IPS-NIHi7 (cell line): ENCODE measurements around the gene KLF16.

ENCODE experiments used
- DNase-seq: peaks from one replicate; pipeline ENCODE4 v3.0.0; 2012; ENCODE audit warnings: mixed read lengths; ENCODE audit errors: extremely low spot score

KLF16 gene

DNA sequence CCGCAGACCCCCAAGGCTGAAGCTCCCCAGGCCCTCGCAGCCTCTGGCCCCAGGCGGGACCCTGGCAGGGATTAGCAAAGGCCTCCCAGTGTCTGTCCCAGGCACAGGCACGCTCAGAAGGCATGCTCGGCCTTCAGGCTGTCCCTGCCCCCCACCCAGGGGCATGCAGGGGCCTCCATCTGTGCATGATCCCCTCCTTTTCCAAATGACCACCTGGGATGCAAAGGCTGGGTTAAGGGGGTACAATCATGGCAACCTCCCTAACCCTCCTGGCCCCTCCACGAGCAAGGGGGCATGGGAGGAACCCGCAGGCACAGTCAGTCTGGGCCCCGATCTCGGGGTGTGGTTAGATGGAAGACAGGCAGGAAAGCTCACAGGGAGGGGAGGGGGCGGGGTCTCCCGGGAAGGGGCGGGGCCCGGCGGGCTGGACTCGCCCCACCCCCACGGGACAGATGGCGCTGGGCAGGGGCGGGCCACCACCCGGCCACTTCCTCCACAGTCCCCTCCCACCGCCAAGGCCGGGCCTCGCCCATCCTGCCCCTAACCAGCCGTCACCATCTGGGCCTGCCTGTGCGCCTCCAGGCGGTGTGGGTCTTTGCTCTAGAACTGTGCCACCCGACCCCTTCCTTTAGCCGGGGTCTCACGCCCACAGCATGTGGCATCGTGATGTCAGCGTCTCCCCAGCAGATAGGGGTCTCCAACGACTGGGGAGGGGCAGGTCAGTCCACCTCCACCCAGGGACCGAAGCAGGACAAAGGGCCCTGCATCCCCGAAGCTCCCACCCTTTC is 8.1 kb downstream of the KLF16 start:
- DNase-seq: peak; percentile 93

GRCh38 chr19:1854542-1855039 is 8.8 kb downstream of the KLF16 start:
- no peak for DNase-seq

DNA sequence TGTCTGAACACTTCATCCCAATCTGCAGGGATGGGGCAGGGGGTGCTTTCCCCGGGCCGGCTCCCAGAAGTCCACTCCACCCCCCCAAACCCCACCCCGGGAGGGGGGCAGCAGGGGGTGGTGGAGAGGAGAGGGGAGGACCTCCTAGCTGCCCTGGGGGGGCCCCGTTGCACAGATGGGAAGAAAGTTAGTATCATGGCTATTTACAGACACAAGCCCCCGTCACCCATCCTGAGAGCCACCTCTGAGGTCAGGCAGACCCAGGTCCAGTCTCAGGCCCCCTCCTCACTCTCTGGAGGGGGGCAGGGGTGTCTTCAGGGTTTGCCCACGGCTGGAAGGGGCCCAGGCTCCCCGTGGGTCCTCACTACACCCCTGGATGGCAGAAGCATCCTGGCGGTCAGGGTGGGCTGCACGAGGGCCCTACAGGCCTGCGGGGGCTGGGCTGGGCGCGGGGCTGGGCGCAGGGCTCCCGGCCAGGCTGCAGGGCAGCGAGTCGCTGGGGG is 9.3 kb downstream of the KLF16 start:
- DNase-seq: no peak

DNA sequence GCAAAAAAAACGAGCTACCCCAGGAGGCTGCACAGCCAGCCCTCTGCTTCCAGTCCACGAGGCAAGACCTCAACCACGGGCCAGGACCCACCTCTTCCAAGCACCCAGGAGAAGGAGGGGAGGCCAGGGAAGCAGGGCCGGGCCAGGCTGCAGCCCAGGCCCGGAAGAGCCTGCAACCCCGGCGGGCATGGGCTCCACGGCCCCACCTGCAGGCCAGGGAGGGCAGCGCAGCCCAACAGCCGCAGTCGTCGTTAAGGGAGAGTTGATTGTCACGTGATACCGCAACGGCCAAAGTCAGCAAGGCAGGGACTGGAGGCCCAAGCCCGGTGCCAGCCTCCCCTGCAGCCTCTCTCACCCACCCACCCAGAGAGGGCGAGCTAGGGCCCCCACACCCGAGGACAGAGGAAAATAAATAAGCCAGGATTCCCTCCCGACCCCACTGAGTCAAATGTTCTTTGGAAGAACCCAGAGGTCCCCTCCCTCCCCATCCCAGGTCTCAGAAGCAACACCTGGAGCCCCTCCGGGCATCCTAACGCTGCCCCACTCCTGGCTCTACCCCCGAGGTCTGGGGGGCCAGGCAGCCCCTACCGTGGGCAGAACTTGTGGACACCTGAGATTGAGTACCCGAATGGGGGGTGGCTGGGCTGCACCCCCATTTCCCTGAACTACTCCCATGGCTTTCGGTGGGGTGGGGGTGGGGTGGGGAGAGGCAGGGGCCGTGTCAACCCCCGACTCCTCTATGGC is 9.9 kb downstream of the KLF16 start:
- peak; percentile 84 for DNase-seq

DNA sequence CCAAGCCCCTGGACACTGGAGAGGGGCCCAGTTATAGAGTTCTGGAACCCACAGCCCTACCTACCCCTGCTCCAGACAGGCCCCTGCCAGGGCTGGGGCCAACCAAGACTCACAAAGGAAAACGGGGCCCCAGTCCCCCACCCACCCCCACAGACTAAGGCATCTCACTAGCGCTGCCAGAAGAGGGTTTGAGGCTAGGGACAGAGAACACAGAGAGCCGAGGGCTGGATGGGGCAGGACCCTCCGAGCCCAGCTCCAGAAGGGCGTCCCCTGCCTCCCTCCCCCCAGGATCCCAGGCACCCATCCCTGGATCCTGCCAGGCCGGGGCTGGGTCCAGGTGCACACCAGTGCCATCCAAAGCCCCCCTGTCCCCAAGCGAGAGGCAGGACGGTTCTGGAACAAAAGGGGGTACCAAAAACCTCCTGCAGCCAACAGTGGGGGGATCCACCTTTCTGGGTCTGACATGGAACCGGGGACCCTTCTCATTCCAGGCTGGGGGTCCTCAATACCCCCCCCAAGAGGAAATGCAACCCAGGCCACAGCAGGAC is 10.7 kb downstream of the KLF16 start:
- no peak for DNase-seq

DNA sequence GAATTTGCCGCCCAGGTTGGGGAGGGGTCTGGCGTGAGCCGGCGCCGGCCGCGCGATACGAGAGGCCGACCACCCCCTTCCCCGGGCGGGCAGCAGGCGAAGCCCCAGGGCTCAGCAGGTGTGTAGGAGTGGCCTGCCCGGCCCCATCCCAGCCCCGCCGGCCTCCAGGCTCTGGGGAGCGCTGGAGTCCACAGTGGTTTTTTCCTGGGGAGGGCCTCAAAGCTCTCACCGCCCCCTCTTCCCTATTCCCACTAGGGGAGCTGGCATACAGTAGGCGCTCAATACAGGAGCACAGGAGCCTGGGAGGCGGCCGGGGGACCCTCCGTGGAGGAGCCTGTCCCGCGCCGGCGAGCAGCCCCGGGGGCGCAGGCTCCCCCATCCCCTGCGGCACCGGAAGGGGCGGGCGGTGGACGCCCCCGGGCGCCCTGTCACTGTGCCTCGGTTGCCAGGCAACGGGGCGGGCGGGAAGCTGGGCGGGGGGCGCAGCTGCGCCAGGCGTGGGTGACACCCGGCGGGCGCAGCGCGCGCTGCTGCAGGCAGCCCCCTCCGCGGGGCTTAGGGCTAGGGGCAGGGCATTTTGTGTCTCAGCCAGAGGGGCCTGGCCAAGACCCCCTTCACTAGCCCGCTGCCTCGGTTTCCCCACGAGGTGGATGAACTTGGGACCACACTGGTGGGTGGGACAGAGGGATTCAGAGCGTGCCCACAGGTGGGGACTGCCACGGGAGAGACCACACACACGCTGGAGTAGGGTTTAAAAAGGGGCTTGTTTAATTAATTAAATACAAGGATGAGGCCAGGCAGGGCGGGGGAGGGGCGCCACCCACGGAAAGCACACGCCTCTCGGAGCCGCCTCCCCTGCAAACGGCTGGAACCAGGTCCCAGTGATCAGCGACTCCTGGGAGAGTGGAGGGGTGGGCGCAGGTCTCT is 11.5 kb downstream of the KLF16 start:
- DNase-seq: no peak

GRCh38 chr19:1850809-1851653 is 12.3 kb downstream of the KLF16 start:
- DNase-seq: no peak

- DNase-seq: no peak
Measured at GRCh38 chr19:1849886-1850398, 13.4 kb downstream of the KLF16 start.

DNA sequence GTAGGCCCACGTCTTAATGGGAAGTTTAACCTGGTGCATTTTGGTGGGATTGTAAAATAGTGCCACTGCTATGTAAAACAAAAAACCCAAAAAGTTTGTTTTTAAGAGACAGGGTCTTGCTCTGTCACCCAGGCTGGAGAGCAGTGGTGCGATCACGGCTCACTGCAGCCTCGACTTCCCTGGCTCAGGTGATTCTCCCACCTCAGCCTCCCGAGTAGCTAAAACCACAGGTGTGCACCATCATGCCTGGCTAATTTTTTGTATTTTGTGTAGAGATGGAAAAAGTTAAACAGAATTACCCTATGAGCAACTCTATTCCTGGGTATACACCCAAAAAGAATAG is 14.3 kb downstream of the KLF16 start:
- no peak for DNase-seq

GRCh38 chr19:1848399-1849131 is 14.8 kb downstream of the KLF16 start, which contains the start of gene REXO1:
REXO1 (minus strand) TSS chr19:1848483; CDS start chr19:1848358, 125 bp downstream.
- DNase-seq: peak; percentile 82

DNA sequence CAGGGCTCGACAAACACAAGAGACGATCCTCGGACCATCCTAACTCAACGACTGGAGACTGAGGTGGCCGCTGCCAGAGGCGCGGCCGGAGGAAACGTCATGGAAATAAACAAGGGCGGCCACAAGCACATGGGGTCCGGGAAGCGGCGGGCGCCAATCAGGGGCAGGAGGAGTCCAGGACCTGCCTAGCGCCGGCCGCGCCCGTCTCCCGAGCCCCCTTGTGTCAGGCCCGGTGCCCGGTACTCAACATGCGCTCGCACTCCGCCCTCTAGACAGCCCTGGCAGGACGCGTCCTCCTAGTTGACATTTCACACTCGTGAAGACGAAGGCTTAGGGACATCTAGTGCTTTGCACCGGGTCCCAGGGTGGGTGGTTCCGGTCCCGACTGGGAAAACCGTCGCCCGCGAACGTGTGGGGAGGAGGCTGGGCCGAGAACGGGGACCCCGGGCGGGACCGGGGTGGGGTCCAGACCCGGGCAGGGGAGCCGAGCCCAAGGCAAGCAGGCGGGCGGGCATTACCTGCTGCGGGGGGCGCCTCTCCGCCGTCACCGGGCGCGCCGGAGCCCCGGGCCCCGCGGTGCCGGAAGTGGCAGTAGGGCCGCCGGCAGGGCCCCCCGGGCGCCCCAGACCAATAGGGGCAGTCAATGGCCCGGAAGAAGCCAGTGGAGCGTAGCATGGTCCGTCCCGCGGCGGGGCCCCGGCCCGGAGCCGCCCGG is 15.5 kb downstream of the KLF16 start:
- no peak for DNase-seq

GRCh38 chr19:1847348-1847683 is 16.1 kb downstream of the KLF16 start:
- DNase-seq: no peak

GRCh38 chr19:1846517-1847204 is 16.7 kb downstream of the KLF16 start:
- no peak for DNase-seq

DNA sequence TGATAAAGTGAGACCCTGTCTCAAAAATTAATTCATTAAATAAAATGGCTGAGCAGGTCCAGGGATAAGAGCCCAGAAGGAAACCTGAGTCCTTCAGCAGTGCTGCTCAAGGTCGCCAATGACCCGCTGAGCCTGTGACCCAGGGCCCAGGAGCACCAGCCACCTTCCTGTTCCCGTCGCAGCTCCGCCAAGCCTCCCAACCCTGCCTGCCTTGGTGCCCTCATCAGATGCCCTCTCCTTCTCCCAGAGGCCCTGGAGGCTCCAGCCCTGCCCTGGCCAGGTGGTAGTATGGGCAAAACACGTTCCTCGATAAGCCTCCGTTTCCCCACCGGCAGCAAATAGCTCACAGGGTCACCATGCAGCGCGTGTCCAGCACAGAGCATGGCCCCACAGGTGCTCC is 17.7 kb downstream of the KLF16 start:
- no peak for DNase-seq

DNA sequence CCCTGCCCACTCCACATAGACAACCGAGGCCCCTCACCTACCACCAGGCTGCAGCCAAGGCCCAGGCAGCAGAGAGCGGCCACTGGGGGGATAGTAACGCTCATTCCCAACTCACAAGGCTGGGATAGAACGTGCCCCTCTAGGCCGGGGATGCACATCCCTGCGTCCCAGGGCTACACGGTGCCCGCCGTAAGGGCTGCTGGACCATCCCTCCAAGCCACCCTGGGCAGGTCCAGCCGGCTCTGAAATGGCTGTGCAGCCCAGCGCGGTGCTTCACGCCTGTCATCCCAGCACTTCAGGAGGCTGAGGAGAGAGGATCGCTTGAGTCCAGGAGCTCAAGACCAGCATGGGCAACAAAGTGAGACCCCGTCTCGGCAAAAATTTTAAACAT is 18.3 kb downstream of the KLF16 start:
- DNase-seq: no peak

GRCh38 chr19:1844513-1845124 is 18.8 kb downstream of the KLF16 start:
- no peak for DNase-seq

DNA sequence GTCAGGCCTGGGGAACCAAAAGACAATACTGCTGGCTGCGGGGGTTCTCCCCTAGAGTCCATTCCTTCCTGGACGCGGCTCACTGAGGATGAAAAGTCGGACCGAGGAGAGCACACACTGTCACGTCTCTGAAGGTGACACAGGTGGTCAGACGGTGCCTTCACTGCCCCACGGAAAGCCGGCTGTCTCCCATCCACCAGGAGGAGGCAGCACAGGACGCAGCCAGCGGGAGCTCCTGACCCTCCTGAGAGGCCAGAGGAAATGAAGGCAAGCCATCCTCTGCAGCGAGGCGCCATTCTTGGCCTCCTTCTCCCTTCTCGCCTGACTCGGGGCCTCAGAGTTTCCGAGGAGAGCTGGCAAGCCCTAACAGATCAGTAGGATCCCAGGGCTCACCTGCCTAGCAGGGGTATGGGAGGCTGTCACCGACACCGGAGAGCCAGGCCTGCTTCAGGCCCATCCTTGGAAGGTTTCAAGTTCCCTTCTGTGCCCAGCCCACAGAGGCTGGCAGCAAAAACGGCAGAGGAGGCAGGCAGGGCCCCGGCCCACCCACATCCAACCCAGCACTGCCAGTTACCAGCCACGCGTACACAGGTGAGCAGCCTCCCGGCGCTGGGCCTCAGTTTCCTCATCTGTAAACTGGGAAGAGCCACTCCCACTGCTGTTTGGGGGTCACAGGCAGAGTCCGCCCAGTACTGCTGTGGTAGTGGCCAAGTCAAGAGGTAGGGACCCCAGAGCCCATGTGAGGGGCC is 19.6 kb downstream of the KLF16 start:
- no peak for DNase-seq
